Forelimb muscle (tissue), 1 donor: Measurements from ENCODE around the gene NEDD4L. TPM values are rescaled to one million over a fixed set of nuclear protein-coding genes. Genes with fewer than 3 reads are reported as not detected.
"Not testable (repeated sequence)": the region's sequence is repeated elsewhere in the genome, so short reads cannot be mapped to it uniquely, and the experiment has no call there.

Source experiments
- DNase-seq: peaks from one replicate; pipeline ENCODE4 v3.0.0-alpha.2; 2013; ENCODE audit warnings: low read depth
- polyA plus RNA-seq: library from polyadenylated mRNA; unstranded; fragments of 120-200 nt; gene quantifications from one replicate; pipeline ENCODE4 v1.2.1, GENCODE V29; 2013; ENCODE audit not compliant: insufficient read length

Gene NEDD4L
- polyA plus RNA-seq, 1 donor, result 33.6 TPM

- no peak for DNase-seq
These were observed 326.1 kb downstream of the NEDD4L start for GRCh38 chr18:58370038-58370580.

GRCh38 chr18:58370612-58371011, 326.6 kb downstream of the NEDD4L start:
- DNase-seq, result no peak

DNA sequence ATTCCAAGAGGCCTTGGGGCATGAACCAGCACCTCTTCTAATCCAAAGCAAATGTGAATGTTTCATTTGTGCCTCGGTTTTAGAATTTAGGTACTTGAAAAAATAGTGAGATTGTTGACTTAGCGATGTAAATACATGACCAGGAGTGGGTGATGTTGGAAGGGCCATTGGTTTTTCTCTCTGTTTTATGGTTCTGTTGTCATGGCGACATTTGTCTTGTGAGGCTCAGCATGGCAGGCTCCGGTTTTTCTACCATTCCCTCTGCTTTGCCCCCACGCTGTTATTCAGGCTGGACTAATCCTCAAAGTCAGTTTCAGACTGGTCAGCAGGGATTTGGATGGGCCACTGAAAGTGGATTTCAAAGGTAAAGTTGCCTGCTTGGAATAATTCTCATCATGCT, 329.5 kb downstream of the NEDD4L start:
- no peak for DNase-seq

- DNase-seq, result no peak
These were observed 331.0 kb downstream of the NEDD4L start for GRCh38 chr18:58375051-58375450.

DNA sequence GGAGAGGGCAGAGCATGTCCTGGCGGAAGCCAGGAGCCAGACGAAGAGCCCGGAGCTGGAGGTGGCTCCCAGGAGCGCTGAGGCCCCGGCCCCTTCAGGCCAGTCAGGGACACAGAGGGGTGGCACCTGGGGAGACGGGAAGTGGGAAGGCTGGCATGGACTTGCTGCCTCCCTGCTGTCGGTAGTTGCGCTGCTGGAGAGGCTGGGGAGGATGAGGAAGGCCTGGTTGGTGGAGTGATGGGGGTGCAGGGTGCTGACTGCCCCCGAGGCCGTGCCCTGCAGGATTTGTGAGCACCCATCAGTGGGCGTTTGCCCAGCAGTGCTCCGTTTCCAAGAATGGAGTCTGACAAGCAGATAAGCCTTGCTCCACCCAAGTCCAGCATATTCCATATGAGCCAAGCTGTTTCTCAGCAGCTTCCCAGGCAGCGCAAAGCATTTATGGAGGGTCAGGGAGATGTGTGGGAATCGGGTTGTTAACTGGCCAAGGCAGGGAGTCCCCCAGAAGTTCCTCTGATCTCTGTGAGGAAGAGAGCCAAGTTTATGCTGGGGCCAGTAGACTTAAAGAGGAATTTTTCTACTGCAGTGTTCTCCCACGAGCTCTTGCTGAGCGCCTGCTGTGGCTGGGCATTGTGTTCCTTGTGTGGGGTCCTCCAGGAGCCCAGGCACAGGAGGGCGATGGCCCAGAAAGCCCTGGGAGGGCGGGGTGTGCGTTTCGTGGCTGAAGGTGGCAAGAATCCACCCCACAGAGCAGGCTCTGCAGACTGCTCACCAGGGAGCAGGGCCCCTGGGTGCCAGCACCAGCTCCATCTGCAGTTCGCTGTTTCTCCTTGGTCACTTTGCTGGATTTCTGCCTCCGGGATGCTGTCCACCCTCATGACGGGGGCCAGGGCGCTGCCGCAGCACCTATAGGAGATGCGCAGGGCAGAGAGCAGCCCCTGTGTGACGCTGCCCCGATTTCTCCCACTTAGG, 334.7 kb downstream of the NEDD4L start:
- no peak for DNase-seq

GRCh38 chr18:58379443-58379842, 335.4 kb downstream of the NEDD4L start:
- no peak for DNase-seq

DNA sequence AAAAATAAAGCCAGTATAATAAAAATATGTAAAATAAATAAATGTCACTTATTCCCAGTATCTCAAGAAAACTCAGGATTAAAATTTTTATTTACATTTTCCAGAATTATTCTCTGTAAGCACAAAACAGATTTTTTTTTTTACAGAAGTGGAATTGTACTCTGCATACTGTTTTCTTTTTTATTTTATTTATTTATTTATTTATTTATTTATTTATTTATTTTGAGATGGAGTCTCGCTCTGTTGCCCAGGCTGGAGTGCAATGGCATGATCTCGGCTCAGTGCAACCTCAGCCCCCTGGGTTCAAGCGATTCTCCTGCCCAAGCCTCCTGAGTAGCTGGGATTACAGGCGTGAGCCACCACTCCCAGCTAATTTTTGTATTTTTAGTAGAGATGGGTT, 336.1 kb downstream of the NEDD4L start:
- DNase-seq, result not testable (repeated sequence)

DNA sequence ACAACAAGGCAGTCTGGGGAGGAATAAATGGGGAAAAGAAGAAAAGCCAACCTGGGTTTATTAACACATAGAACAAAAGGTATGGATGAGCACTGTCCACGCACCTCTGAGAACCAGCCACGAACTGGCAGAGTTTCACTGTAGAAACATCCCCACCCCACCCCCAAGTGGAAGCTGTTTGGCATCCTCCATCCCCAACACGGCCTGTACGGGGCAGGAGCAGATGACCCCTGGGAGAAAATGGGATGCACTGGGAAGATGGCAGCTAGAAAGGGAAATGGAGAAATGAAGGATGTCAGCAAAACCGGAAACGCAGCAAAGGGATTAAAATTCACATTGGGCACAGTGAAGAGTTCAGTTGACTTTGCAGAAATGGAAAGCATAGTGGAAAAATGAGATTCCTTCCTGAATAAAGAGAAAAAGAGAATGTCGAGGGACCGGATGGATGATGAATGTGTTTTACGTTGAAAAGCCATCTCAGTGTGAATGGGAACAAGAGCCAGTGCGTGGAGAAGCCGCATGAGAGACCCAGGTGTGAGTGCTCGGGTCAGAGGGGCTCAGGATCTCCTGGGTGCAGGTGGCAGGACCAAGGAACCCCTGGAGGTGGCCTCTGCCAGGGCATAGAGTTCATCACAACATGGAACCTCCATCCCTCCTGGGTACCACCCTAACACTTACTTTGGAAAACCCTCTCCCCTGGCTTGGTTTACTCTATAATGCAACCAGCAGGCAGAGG, 337.8 kb downstream of the NEDD4L start:
- DNase-seq, result no peak

DNA sequence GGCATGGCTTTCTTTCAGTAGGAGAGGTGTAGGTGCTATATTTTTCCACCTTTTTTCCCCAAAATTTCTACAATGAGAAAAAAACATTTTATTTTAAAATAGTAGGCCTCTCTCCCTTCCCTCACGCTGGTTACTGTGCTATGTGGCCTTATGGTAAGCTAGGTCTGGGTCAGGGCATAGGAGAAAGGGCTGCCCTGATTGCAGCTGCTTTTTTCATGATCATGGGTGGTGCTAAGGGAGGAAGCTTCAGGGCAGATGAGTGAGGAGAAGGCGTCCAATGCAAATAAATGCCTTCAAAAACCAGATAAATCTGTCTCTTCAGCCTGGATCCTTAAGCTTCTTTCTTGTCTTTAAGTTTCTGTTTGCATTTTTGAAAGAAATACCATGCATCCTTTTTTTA, 338.4 kb downstream of the NEDD4L start:
- DNase-seq, result no peak

DNA sequence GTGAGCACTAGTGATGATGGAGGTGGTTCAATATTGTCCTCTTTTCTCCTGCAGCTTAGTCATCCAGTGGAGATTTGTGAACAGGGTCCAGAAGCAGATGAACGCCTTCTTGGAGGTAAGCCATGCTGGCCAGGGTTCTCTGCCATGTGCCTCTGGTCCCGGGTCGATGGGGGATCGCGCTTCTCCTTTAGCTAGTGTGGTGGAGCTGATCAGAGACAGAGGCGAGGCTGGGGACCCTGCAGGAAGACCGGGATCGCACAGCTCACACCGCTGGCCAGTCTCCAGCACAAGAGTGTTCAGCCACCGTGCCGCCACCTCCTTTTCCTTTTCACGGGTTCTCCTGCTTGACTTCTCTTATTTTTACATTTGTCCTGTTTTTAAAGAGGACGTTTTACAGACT, 341.4 kb downstream of the NEDD4L start:
- DNase-seq, result no peak

GRCh38 chr18:58386780-58387179, 342.8 kb downstream of the NEDD4L start:
- no peak for DNase-seq

DNA sequence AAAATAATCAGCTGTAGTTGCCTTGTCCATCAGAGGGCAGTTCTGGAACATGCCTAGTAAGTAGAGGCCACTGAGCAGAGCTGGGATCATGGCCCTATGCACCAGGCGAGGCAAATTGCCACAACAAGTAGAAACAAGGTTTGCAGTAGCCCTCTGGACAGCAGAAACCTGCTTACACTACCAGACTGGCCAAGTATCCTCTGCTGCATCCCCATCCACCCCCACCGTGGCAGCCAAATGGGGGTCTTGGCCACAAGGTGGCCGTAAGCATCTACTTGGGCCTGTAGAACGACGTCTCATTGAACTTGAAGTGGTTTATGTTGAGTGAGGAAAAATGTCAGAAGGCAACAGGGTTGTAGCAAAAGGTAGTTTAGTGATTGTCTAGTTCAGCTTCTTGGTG, 343.7 kb downstream of the NEDD4L start:
- DNase-seq, result no peak

DNA sequence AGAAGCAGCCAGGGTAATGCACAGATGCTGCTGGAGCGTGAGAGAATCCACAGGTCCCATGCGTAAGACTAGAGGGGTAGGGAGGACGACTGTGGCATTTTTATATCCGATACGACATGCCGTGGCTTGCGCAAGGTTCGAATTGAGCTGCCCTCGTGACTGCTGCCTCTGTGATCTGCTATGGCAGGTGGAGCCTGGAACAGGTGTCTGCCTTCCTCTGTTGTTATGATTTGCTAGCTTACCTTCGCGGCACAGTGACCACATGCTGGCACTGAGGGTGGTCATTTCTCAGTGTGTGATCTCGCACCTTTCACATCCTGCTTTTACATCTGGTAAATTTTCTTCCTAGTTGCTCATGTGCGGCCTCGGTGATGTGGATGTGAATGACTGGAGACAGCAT, 344.7 kb downstream of the NEDD4L start:
- no peak for DNase-seq

- no peak for DNase-seq
These were observed 345.7 kb downstream of the NEDD4L start for GRCh38 chr18:58389745-58390144.

DNA sequence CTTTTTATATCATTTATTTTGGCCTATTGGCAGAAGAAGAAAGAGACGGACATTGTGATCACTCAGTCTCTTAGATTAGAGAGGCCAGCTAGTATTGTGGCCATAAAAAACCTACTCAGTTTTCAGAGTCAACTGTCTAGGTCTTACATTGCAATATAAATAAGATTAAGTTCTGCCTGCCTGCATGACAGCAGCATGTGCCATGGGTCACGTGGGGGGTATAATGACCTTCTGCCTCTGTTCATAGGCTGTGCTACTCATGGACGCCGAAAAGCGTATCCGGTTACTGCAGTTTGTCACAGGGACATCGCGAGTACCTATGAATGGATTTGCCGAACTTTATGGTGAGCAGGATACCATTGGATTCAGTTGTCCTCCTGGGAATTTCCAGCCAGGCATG, 346.4 kb downstream of the NEDD4L start:
- no peak for DNase-seq

GRCh38 chr18:58391231-58391825, 347.3 kb downstream of the NEDD4L start:
- DNase-seq, result no peak

GRCh38 chr18:58391932-58392323, 347.9 kb downstream of the NEDD4L start:
- no peak for DNase-seq

- peak; percentile 90 for DNase-seq
These were observed 348.4 kb downstream of the NEDD4L start for GRCh38 chr18:58392324-58393000.

- DNase-seq, result no peak
These were observed 349.3 kb downstream of the NEDD4L start for GRCh38 chr18:58393295-58393694.

DNA sequence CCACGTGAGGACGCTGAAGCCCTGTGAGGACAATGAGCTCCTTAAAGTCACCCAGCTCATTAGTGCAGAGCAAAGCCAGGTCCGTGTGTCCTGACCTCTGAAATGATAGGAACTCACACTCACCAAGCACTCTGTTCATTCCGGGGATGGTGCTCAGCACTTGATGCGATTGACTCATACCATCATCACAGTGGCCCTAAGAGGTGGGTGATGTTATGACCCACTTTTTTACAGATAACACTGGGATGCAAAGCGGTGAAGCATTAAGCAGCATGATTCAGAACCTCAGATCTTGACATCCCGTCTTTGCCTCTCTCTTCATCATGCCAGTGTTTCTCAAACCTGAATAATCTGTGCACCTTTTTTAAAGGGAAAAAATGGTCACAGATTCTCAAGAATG, 350.0 kb downstream of the NEDD4L start:
- no peak for DNase-seq

- no peak for DNase-seq
These were observed 350.8 kb downstream of the NEDD4L start for GRCh38 chr18:58394602-58395425.
